DMS114 treated with DMSO at 0.1 percent for 48 hours (cell line): ENCODE results near the gene RSL1D1.
"Not testable (repeated sequence)": the region's sequence is repeated elsewhere in the genome, so short reads cannot be mapped to it uniquely, and the experiment has no call there.

Experiments
- DNase-seq: peaks from one replicate; lab custom pipeline; 2025; ENCODE audit not compliant: unreplicated experiment; lab: John Stamatoyannopoulos, UW

Gene RSL1D1

GRCh38 chr16:11844499-11844898 is 6.8 kb downstream of the RSL1D1 start:
- no peak for DNase-seq

- no peak for DNase-seq
Measured at GRCh38 chr16:11843861-11844260, 7.5 kb downstream of the RSL1D1 start.

- no peak for DNase-seq
Measured at GRCh38 chr16:11843206-11843605, 8.1 kb downstream of the RSL1D1 start.

- no peak for DNase-seq
Measured at GRCh38 chr16:11841026-11841425, 10.3 kb downstream of the RSL1D1 start.

DNA sequence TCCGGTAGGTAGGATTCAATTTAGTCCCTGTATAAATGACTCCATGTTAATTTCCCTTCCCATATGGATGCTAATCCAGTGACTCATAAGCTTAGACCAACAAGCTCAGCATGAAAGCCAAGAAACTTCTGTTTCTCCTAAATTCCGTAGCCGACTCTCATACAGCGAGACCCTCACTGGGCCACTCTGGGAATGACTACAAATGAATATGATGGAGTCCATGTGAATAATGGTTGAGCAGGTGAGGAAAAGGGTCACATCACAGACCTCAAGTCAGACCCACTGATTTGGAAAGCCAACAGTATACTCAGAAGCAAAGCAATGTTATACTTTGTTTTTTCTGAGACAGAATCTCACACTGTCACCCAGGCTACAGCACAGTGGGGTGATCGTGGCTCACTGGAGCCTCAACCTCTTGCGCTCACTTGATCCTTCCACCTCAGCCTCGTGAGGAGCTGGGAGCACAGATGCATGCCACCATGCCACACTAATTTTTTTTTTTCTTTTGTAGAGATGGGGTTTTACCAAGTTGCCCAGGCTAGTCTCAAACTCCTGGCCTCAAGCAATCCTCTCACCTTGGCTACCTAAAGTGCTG is 14.6 kb downstream of the RSL1D1 start:
- no peak for DNase-seq

- DNase-seq = no peak
Measured at GRCh38 chr16:11835891-11836649, 15.3 kb downstream of the RSL1D1 start.

DNA sequence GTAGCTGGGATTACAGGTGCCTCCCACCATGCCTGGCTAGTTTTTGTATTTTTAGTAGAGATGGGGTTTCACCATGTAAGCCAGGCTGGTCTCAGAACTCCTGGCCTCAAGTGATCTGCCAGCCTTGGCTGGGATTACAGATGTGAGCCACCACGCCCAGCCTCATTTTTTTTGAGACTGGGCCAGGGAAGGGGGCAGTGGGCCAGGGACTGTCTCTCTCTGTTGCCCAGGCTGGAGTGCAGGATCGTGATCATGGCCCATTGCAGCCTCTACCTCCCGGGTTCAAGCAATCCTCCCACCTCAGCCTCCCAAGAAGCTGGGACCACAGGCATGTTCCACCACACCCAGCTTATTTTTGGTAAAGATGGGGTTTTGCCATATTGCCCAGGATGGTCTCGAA is 16.0 kb downstream of the RSL1D1 start:
- DNase-seq = no peak

GRCh38 chr16:11833951-11834695 is 17.2 kb downstream of the RSL1D1 start:
- no peak for DNase-seq

GRCh38 chr16:11828696-11829095 is 22.6 kb downstream of the RSL1D1 start:
- no peak for DNase-seq

DNA sequence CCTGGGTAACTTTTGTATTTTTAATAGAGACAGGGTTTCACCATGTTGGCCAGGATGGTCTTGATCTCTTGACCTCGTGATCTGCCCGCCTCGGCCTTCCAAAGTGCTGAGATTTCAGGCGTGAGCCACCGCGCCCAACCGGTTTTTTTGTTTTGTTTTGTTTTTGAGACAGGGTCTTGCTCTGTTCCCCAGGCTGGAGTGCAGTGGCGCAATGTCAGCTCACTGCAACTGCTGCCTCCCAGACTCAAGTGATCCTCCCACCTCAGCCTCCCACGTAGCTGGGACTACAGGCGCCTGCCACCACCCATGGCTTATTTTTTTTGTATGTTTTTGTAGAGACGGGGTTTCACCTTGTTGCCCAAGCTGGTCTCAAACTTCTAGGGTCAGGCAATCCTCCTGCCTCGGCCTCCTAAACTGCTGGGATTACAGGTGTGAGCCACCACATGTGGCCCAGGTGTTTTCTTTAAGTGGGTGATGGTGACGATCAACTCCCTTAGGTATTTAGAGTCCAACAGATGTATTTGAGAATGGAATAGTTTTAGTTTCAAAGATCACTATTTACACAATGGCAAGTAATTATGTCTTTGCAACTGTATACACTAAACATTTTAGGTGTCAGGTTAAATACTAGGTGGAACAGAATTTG is 25.7 kb downstream of the RSL1D1 start:
- not testable (repeated sequence) for DNase-seq

- DNase-seq = no peak
Measured at GRCh38 chr16:11824362-11824761, 27.0 kb downstream of the RSL1D1 start.

DNA sequence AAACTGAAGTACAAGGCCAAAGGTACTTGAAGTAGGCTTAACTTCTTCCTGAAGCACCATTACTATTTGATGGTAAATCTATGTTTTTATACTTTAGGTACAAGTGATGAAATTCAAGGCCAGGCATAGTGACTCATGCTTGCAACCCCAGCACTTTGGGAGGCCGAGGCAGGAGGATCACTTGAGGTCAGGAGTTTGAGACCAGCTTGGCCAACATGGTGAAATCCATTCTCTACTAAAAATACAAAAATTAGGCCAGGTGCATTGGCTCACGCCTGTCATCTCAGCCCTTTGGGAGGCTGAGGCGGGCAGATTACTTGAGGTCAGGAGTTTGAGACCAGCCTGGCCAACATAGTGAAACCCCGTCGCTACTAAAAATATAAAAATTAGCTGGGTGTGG is 27.7 kb downstream of the RSL1D1 start:
- DNase-seq = not testable (repeated sequence)

- no peak for DNase-seq
Measured at GRCh38 chr16:11819798-11820197, 31.5 kb downstream of the RSL1D1 start.

DNA sequence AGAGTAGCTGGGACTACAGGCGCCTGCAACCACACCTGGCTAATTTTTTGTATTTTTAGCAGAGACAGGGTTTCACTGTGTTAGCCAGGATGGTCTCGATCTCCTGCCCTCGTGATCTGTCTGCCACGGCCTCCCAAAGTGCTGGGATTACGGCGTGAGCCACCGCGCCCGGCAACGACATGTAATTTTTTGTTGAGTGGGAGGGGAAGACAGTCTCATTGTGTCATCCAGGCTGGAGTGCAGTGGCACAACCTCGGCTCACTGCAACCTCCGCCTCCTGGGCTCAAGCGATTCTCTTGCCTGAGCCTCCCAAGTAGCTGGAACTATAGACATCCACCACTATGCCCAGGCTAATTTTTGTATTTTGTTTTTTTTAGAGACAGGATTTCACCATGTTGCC is 32.4 kb downstream of the RSL1D1 start:
- not testable (repeated sequence) for DNase-seq

- no peak for DNase-seq
Measured at GRCh38 chr16:11816123-11816522, 35.2 kb downstream of the RSL1D1 start.

GRCh38 chr16:11814800-11815199 is 36.5 kb downstream of the RSL1D1 start:
- not testable (repeated sequence) for DNase-seq

- DNase-seq = no peak
Measured at GRCh38 chr16:11806721-11807120, 44.6 kb downstream of the RSL1D1 start.

GRCh38 chr16:11805556-11805955 is 45.8 kb downstream of the RSL1D1 start:
- no peak for DNase-seq

GRCh38 chr16:11801481-11802021 is 49.8 kb downstream of the RSL1D1 start:
- DNase-seq = no peak

GRCh38 chr16:11800382-11800718 is 51.0 kb downstream of the RSL1D1 start:
- DNase-seq = no peak
